HTR-8/SVneo (cell line): ENCODE data around the gene POLR3B.
"Not testable (repeated sequence)": the region's sequence is repeated elsewhere in the genome, so short reads cannot be mapped to it uniquely, and the experiment has no call there.

Experiments
- DNase-seq: peaks from one replicate; pipeline ENCODE4 v3.0.0; 2011; ENCODE audit warnings: low spot score, mixed read lengths; ENCODE audit not compliant: insufficient read length
- FAIRE-seq: peaks from 2 replicates; lab custom pipeline; 2011; peaks lifted over from hg19 to GRCh38; lab: Jason Lieb, UNC

Gene POLR3B

DNA sequence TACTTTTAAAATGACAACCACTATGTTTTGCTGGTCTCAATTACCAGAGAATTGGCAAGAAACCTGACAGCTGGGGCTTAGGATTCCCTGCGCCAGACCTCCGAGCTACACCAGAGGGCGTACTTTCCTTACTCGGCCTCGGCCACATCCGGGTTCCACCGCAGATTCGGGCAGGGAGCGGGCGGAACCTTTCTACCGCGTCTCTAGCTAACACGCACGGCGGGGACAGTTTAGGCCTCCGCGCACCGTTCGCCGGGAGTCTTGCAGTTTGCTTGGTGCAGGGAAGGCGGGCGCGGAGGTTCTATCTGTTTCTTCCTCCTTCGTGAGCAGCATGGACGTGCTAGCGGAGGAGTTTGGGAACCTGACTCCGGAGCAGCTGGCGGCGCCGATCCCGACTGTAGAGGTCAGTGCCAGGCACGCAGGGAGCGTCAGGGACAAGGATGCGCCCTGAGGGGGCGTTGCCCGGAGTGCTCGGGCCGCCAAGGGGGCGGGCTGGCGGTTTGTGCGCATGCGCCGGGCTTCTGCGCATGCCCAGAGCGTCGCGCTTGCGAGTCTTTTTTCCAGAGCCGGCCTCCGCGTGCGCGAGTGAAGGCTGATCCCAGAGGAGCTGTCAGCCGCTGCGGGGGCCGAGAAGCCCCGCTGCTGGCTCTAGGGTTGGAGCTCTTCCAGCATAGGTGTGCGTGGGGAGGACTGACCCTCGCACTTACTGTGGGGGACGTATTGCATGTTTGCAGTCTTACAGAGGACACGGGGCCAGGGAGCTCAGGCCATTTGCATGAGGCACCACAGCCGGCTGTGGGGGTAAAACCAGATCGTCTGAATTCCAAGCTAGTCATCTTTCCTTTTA lies at the start of gene POLR3B:
Gene POLR3B (plus strand): TSS at position 200 of the 847 bp plus-strand sequence. CDS start 132 bp downstream, at position 332.
- FAIRE-seq, result peak; percentile 51

DNA sequence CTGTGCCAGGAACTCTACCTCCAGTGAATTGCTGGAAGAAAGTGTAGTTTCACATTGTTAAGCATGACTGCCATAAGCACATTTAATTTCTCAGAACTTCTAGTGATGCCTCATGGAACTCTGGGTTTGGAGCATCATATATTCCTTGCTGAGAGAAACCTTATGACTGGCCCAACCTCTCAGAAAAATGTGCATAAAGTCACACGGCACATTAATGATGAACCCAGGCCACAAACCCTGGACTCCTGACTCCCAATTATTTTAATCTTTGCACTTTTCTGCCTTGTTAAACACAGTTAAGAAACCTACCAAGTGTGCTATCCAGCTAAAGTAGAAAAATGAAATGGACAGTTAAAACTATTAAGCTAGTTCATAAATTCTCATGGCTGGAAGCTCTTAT lies 49.4 kb upstream of the POLR3B start:
- DNase-seq, result no peak
- no peak for FAIRE-seq

More for the DNA sequence above, at the start of gene POLR3B:
- DNase-seq, result peak; percentile 88

DNA sequence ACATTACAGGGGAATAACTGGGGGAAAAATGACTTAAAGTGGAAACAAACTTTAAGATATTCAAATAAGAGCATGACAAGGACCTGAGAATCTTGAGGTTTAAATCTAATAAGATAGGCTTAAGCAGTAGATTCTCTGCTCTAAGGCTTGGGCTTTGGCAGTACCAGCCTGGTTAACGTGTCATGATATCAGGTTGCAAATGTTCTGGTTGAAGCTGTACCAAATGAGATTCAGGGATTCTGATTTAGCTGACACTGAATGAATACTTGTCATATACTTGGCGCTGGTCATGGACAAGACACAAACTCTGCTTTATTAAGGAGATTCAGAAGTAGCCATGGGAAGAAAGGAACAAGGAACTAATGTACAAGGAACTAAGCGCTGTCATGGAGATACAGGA lies 48.9 kb upstream of the POLR3B start:
- no peak for FAIRE-seq
- DNase-seq, result no peak

DNA sequence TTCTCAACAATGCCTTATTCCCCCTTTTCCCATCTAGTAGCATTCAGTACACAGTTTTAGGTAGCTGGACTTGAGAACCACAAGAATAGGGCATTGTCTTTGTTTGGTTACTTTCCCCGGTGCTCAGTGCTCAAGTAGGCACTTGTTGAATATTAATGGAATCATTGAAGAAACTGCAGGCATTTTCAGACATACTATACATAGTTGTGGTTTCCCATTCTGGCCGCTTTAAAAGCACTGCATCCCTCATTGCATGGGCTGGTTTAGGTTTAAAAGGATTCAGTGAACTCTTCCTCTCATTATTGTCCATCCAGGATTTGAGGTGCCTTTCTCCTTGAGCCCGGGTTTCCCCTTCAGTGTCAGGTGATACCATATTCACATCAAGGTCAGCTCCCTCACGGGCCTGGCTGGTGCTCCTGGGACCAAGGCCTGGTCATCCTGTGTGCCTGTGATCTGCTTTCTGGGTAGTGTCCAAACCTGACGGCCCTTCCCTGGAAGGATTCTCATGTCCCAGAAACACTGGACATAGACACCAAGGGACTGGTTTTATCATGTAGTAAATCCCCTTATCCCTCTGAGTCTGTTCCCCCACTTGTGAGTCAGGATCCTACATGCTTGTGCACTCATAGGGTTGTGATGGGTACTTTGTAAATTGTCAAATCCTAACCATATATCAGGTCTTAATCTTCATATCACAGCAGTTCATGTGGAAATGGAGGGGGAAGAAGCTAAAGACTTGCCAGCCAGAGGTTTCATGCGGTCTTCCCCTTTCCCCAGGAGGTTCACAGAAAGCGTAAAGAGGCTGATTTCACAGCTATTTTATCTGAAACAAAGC lies 47.7 kb upstream of the POLR3B start:
- FAIRE-seq (no peak), DNase-seq (peak; percentile 33)

DNA sequence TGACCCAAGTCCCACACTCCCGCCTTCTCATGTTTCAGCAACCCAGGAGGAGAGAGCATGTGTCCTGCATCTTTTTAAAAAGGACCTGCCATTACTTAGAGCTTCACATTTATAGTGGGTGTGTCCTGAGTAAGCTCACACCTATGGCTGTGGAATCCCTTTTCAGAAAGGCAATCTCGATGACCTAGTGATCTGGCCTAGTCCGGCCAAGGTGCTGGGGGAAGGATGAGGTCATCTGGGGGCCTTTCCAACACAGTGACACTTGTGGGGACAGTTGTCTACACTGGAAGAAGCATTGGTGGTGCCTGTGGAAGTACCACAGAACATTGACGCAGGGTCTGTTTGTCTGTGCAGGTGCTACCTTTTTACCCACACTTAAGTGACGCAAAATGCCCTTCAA lies 46.9 kb upstream of the POLR3B start:
- no peak for FAIRE-seq
- DNase-seq, result no peak

DNA sequence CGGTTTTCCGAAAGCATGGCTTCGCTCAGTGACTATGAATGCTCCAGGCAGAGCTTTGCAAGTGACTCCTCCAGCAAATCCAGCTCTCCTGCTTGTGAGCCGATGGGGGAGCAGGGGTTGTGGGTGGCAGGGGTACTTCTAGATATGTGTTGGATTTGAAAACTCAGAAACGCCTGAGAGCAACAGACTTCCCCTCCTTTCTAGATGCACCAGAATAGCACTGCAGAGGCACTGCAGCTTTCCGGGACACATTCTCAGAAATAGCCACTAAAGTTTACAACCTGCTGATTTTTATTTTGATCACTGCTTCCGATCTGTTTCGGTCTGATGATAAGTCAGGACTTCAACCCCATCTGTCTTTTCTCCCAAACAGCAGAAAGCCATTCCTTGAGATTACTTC lies 46.4 kb upstream of the POLR3B start:
- FAIRE-seq (no peak), DNase-seq (no peak)

DNA sequence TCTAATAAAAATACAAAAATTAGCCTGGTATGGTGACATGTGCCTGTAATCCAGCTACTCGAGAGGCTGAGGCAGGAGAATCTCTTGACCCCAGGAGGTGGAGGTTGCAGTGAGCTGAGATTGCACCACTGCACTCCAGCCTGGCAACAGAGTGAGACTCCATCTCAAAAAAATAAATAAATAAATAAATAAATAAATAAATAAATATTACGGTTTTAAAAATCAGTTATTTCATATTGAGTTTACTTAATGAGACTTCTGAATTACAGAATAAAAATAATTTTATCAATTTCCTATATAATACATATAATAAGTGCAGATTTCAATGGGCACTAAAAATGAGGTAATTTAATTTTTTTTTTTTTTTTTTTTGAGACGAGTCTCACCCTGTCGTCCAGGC lies 44.1 kb upstream of the POLR3B start:
- not testable (repeated sequence) for DNase-seq, FAIRE-seq

DNA sequence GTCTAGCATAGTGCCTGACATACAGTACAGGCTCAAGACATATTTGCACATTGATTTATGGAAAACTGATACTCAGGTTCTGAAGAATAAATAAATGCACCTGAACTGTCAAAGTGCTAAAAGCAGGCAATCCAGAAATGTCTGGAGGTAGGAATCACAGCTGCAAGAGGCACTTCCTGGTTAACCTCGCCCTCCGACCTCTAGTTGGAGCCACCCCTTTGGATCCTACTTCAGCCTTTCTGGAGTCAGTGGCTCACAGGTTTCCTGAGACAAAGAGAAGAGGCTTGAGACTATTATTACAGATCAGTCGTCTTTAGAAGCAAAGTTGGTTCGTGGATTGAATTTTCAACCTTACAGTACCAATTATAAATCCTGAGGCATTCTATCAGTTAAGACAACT lies 42.0 kb upstream of the POLR3B start:
- FAIRE-seq, result no peak
- no peak for DNase-seq

DNA sequence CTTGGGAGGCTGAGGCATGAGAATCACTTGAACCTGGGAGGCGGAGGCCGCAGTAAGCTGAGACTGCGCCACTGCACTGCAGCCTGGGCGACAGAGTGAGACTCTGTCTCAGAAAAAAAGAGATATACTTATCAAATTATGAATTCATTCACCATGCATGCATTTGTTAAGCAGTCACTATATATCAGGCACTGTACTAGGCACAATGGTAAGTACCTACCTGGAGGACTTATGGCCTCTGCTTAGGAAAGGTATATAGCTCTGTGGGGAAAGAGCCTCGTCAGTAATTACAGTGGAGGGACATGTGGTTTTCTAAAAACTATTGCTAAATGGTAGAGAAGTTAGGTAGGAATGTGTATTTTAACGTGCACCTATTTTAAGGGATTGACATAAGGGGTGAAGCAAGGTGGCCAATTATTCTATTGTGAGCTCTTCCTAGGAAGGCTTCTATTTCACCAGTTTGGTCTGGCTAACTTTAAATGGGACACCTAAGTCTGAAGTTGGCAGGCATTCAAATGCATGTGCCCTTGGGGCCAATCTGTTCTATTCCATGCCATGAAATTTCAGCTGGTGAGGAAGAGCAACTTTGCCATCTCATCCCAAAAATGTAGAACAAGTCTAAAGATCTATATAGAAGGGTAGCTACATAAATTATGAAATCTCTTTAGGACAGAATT lies 40.0 kb upstream of the POLR3B start:
- DNase-seq (no peak), FAIRE-seq (no peak)

DNA sequence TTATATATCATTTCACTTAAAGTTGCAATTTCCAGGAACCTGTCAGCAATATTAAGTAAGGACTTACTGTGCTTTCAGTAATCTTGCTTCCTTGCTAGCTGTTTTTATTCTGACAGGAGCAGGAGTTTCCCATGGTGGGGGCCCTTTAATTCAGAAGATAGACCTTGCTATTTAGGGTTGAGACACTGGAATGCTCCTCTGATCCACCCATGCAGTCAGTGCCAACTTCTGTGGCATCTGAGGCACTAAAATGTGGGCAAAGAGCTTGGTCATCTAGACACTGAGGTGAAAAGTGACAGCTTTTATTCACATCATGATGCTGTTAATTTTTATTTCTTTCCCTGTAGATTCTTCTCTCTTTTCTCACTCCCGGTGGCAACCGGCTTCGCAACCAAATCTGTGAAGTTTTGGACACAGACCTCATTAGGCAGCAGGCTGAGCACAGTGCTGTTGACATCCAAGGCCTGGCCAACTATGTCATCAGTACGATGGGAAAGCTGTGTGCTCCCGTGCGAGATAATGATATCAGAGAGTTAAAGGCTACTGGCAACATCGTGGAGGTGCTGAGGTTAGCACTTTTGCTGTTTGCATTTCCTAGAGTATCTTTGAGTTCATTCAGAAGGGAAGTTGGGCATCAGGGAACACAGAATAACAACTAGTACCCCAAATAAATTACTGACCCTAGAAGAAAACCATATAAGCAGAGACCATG lies 36.3 kb upstream of the POLR3B start:
- DNase-seq, result no peak
- FAIRE-seq, result no peak

DNA sequence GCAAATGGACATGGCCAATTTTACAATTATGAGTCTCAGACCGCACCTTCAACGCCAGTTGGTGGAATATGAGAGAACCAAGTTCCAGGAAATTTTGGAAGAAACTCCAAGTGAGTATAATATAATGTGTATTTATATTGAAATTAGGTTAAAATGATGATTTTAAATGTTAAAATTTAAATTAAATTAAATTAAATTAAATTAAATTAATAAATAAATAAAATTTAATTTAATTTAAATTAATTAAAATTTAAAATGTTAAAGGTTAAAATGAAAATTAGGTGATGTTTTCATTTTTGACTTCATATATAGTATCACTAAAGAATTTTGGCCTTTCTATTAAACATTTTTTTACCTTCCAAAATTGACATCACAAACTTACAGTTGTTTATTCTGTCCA lies 34.0 kb upstream of the POLR3B start:
- DNase-seq, result no peak
- no peak for FAIRE-seq

DNA sequence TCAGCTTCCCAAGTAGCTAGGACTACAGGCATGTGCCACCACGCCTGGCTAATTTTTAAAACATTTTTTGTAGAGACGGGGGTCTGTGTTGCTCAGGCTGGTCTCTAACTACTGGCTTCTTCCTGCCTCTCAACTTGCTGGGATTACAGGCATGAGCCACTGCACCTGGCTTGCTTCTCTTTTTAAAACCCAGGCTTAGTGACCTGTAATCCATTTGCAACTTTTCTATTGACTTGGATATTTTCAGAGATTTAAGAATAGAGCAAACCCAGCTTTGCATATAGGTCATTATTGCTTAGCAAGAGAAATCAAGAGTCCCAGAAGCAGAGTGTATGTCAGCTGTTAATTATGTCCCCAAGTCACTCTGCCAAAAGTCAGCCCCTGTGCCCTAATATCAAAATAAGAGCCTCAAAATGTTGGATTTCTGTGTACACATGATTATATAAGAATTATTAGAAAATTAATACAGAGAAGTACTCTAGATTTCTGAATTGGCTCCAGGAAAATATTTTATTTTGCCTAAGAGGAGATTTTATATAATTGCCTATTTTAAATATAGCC lies 30.2 kb upstream of the POLR3B start:
- no peak for FAIRE-seq
- no peak for DNase-seq

DNA sequence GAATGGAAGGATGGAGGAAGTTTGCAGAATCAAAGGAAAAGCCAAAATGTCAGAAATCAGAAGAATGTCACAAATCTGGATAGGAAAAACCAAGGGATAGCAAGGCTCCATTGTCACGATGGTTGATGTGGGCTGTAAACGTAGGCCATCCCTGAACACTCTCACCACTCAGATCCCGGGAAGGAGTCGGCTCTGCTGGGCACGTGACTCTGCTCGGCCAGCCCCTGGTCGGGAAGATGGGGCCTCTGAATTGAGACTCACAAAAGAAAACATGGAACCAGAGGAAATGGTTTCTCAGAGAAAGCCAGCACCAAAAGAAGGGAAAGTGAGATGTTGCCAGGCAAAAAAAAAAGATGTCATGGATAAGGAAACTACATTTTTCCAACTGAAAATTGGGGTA lies 28.8 kb upstream of the POLR3B start:
- FAIRE-seq, result no peak
- DNase-seq, result no peak

DNA sequence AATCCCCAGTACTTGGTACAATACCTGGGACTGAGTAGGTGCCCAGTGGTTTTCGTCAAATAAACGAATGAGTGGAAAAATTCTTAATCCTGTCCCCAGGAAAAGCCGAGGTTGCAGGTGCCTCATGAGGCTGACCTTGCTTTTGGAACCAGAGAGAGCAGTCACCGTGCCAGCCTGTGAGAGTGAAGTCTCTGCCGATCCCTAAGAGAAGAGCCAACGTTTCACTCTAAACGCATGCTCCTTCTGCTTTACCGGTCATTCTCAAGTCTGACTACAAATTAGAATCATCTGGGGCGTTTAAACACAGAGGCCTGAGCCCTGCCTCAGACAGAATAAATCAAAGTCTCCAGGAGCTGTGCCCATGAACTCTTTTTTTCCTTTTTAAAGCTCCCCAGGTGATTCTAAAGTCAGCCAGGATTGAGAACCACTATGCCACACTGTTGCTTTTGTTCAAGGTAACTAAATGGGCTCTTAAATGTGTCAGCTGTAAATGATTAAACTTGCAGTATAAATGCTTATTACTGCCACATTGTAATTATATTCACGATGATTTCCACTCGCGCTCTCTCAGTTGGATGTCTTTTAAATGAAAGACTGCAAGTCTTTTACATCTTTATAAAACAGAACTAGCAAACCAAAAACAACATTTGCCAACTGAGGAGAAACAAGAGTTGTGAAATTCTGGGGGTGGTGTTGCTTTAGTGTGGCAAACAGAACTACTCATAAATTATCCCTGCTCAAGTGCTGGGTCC lies 28.1 kb upstream of the POLR3B start:
- DNase-seq (no peak), FAIRE-seq (no peak)

DNA sequence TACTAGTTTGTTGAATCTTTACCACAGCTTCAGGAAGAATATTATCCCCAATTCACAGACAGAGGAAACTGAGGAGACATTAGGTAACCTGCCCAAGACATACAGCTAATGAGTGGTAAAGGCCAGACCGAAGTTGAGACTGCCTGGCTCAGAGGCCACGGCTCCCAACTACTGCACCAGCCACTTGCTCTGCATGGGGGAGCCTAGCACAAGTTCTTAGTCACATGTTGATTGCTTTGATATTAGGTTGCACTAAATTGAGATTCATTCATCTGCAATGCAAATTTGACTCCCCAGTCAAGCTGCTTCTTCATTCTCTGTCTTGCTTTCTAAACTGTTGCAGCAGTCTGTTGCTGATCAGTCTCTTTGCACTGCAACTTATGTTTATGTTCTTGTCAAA lies 25.9 kb upstream of the POLR3B start:
- DNase-seq, result no peak
- FAIRE-seq, result no peak

DNA sequence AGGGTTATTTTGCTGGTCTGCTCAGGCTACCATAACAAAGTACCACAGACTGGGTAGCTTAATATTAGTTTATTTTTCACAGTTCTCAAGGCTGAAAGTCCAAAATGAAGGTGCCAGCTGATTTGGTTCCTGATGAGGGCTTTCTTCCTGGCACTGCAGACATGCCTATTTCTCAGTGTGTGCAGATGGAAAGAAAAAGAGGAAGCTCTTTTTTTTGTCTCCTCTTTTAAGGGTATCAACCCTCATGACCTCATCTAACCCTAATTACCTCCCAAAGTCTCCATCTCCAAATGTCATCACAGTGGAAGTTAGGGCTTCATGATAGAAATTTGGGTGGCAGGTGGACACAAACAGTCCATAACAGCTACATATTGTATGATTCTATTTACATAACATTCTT lies 25.0 kb upstream of the POLR3B start:
- FAIRE-seq (no peak), DNase-seq (no peak)

DNA sequence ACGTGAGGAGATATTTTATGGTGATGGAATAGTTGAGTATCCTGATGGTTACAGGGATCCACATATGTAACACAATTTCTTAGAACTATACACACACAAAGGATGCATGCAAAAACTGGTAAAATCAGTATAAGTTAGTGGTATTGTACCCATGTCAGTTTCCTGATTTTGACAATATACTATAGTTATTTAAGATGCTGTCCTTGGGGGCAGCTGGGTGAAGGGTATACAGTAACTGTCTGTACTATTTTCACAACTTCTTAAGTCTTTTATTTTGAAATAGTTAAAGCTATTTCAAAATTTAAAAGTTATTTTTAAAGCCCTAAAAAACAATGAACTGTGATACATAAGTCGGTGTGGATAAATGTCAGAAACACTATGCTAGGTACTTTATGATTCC lies 24.5 kb upstream of the POLR3B start:
- FAIRE-seq (no peak), DNase-seq (no peak)

DNA sequence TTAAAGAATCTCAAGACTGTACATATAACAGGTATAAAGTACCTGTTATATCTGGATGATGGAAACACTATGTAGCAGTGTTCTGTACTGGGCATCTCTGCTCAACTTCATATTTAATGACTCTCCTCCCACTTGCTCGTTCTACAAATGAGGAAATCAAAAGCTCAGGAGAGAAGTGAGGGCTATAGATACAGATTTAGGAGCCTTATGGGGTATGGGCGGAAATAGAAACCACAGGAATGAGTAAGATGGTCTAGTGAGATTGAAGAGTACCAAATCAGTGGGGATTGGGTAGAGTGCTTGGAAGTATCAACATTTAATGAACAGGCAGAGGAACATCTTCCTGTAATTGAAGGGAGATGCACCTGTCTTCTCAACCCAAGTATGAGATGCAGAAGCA lies 23.8 kb upstream of the POLR3B start:
- DNase-seq, result no peak
- FAIRE-seq, result no peak
